Transverse colon (tissue), 4 donors: Measurements from ENCODE around the gene SLC7A10. TPM values are rescaled to one million over a fixed set of nuclear protein-coding genes. Genes with fewer than 3 reads are reported as not detected.
A peak's percentile ranks its signal among the peaks of the same experiment; 100 is the strongest.

Source experiments
- DNase-seq: peaks from one replicate; pipeline ENCODE4 v3.0.0-alpha.2; 2019
- H3K27ac ChIP-seq, 4 donors: fragments of 200-600 bp; sonication (generic); 2 replicates each; pipeline ENCODE4 v1.5.1; 2016 to 2018; ENCODE audit warnings: inconsistent platforms in 4 of 4
- H3K27me3 ChIP-seq: fragments of 200-600 bp; sonication (generic); 2 replicates; pipeline ENCODE4 v1.5.1; 2017; ENCODE audit warnings: inconsistent platforms
- H3K36me3 ChIP-seq, 4 donors: fragments of 200-600 bp; sonication (generic); 2 replicates each; pipeline ENCODE4 v1.5.1; 2017 to 2019; ENCODE audit warnings: inconsistent platforms in 4 of 4
- H3K4me1 ChIP-seq, 4 donors: fragments of 200-600 bp; sonication (generic); 2 replicates each; pipeline ENCODE4 v1.5.1; 2017 to 2020; ENCODE audit warnings: inconsistent platforms in 4 of 4
- H3K4me3 ChIP-seq, 4 donors: fragments of 200-600 bp; sonication (generic); 1 replicate in 1 of 4; 2 replicates in 3 of 4; pipeline versions ENCODE4 v1.5.1 to v1.6.1; 2017 to 2019; ENCODE audit warnings: inconsistent platforms in 4 of 4
- H3K9me3 ChIP-seq, 2 donors: fragments of 200-600 bp; sonication (generic); 2 replicates each; pipeline ENCODE4 v1.5.1; 2017 to 2019; ENCODE audit warnings: inconsistent platforms in 2 of 2
- EP300 ChIP-seq: sonication (generic); formaldehyde crosslinking; IDR thresholded peaks from one replicate; pipeline ENCODE4 v1.6.1; 2017; ENCODE audit warnings: antibody characterized with exemption, low read depth
- POLR2A ChIP-seq: fragments of 450-650 bp; IDR thresholded peaks from one replicate; pipeline ENCODE4 v1.6.1; 2016; ENCODE audit warnings: antibody characterized with exemption, mild to moderate bottlenecking, moderate library complexity
- POLR2AphosphoS5 ChIP-seq, 3 donors: sonication (generic); formaldehyde crosslinking; IDR thresholded peaks; one replicate each; pipeline ENCODE4 v1.6.1; 2016; ENCODE audit warnings: antibody characterized with exemption in 3 of 3
- WGBS, 2 donors: methylation state at CpG; one replicate each; pipeline ENCODE4 v1.1.5; 2018; ENCODE audit warnings: low coverage in 1 of 2; 5-methylcytosine and 5-hydroxymethylcytosine counted together
- in situ Hi-C, 4 donors: fragments of 200-750 bp; cut with MboI; loops; one replicate each; pipeline versions ENCODE4 v1.15.0 to v1.15.1; 2017; ENCODE audit warnings: low sequenced_read_pairs in 3 of 4, low pct_ligation_motif_present in 1 of 4, low pct_unique_long_range_greater_than_20kb in 1 of 4
- intact Hi-C: fragments of 100-400 bp; cut with DNase I; formaldehyde crosslinking; loops from one replicate; pipeline ENCODE4 v1.15.1; 2023; ENCODE audit warnings: low total_unique reads
- total RNA-seq, 4 donors: library from RNA; depleted of rRNA; stranded (reverse); fragments of >200 nt; gene quantifications; one replicate each; pipeline ENCODE4 v1.1.0, GENCODE V29; 2016
- TF ChIP-seq, protein P1 (sequence below), 5 experiments: fragments of 200-600 bp in 3 of 5; fragments of 450-650 bp in 2 of 5; sonication (generic) in 3 of 5; IDR thresholded peaks; 1 replicate in 2 of 5; 2 replicates in 3 of 5; pipeline ENCODE4 v1.5.1; 2016 to 2017; ENCODE audit warnings: antibody characterized with exemption in 5 of 5, inconsistent platforms in 3 of 5, mild to moderate bottlenecking in 2 of 5, moderate library complexity in 1 of 5

Gene SLC7A10
- total RNA-seq, 4 donors from 2014 or later: 0.48 TPM; not detected in 3

- TF ChIP-seq, protein P1, sequence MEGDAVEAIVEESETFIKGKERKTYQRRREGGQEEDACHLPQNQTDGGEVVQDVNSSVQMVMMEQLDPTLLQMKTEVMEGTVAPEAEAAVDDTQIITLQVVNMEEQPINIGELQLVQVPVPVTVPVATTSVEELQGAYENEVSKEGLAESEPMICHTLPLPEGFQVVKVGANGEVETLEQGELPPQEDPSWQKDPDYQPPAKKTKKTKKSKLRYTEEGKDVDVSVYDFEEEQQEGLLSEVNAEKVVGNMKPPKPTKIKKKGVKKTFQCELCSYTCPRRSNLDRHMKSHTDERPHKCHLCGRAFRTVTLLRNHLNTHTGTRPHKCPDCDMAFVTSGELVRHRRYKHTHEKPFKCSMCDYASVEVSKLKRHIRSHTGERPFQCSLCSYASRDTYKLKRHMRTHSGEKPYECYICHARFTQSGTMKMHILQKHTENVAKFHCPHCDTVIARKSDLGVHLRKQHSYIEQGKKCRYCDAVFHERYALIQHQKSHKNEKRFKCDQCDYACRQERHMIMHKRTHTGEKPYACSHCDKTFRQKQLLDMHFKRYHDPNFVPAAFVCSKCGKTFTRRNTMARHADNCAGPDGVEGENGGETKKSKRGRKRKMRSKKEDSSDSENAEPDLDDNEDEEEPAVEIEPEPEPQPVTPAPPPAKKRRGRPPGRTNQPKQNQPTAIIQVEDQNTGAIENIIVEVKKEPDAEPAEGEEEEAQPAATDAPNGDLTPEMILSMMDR (IDR thresholded peaks at IDR 0.05): no peak
- TF ChIP-seq POLR2AphosphoS5 (IDR thresholded peaks at IDR 0.05): no peak
- TF ChIP-seq POLR2A: no peak
- no peak for TF ChIP-seq EP300
- Histone ChIP-seq H3K27ac (no peak overlapping the region), H3K9me3 (peaks cover 0 to 5% of the 10 kb centered on the region in 2 donors), H3K27me3 (no peaks in the 10 kb centered on the region), H3K4me1 (no peaks in the 10 kb centered on the region), H3K4me3 (no peak overlapping the region), H3K36me3 (no peaks in the 10 kb centered on the region)
- WGBS, 2 donors: 78 to 100% methylated on average over 2 to 13 of the region's 14 CpGs
- intact Hi-C loops (no loop called here), in situ Hi-C loops (loop anchor here in 1 of 4 donors (25.0 kb wide), 1 partner anchor 501 kb away; no protein-coding TSS in a partner anchor)
- DNase-seq: no peak
These were observed 36.0 kb upstream of the SLC7A10 start for GRCh38 chr19:33261511-33262189.

GRCh38 chr19:33260628-33261418 is 35.2 kb upstream of the SLC7A10 start:
- 61% methylated on average over 24 of the region's 24 CpGs; no CpG with 5 or more reads in 1 of the 2 donors for WGBS, 2 donors
- TF ChIP-seq POLR2AphosphoS5 (IDR thresholded peaks at IDR 0.05): no peak
- TF ChIP-seq EP300: no peak
- TF ChIP-seq POLR2A: no peak
- TF ChIP-seq, protein P1 (IDR thresholded peaks at IDR 0.05): no peak
- no peaks in the 10 kb centered on the region for H3K36me3 ChIP-seq

GRCh38 chr19:33259539-33259938 is 33.9 kb upstream of the SLC7A10 start:
- no peak overlapping the region for H3K27ac ChIP-seq
- in situ Hi-C loops: loop anchor here in 1 of 4 donors (25.0 kb wide), 1 partner anchor 503 kb away; no protein-coding TSS in a partner anchor
- peaks cover 0 to 5% of the 10 kb centered on the region in 2 donors for H3K9me3 ChIP-seq
- intact Hi-C loops: no loop called here
- TF ChIP-seq POLR2AphosphoS5 (IDR thresholded peaks at IDR 0.05): no peak
- no peak overlapping the region for H3K4me3 ChIP-seq
- no peaks in the 10 kb centered on the region for H3K4me1 ChIP-seq
- H3K36me3 ChIP-seq: no peaks in the 10 kb centered on the region
- H3K27me3 ChIP-seq: no peaks in the 10 kb centered on the region
- WGBS, 2 donors: 80 to 100% methylated on average over 1 to 6 of the region's 6 CpGs
- DNase-seq: no peak

More at GRCh38 chr19:33260628-33261418, 35.2 kb upstream of the SLC7A10 start:
- intact Hi-C loops: no loop called here
- H3K4me1 ChIP-seq: no peaks in the 10 kb centered on the region
- peak overlapping the region in 1 of 4 donors; percentile 9 for H3K27ac ChIP-seq
- peaks cover 0 to 5% of the 10 kb centered on the region in 2 donors for H3K9me3 ChIP-seq
- no peak for DNase-seq
- H3K27me3 ChIP-seq: no peaks in the 10 kb centered on the region
- in situ Hi-C loops: loop anchor here in 1 of 4 donors (25.0 kb wide), 1 partner anchor 501 kb away; no protein-coding TSS in a partner anchor
- no peak overlapping the region for H3K4me3 ChIP-seq

DNA sequence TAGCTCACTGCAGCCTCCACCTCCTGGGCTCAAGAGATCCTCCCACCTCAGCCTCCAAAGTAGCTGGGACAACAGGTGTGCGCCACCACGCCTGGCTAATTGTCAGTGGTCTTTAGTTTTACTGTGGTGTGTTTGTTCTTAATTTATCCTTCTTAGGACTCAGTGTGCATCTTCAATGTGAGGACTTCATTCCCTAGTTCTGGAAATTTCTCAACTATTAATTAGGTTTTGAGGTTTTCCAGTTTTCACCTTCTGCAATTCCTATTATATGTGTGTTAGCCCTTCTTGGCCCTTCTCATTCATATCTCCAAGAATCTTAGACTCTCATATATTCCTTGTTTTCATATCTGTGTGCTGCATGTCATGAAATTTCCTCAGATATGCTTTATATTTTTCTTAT is 32.2 kb upstream of the SLC7A10 start:
- peaks cover 3% of the 10 kb centered on the region for H3K27me3 ChIP-seq
- no peak overlapping the region for H3K27ac ChIP-seq
- H3K9me3 ChIP-seq: peaks cover 0 to 5% of the 10 kb centered on the region in 2 donors
- TF ChIP-seq, protein P1 (IDR thresholded peaks at IDR 0.05): no peak
- TF ChIP-seq POLR2AphosphoS5 (IDR thresholded peaks at IDR 0.05): no peak
- TF ChIP-seq EP300: no peak
- no peak for TF ChIP-seq POLR2A
- in situ Hi-C loops: loop anchor here in 1 of 4 donors (25.0 kb wide), 1 partner anchor 504 kb away; no protein-coding TSS in a partner anchor
- 97 to 100% methylated on average over 2 of the region's 2 CpGs for WGBS, 2 donors
- no peak overlapping the region for H3K4me3 ChIP-seq
- DNase-seq: no peak
- no peaks in the 10 kb centered on the region for H3K36me3 ChIP-seq
- H3K4me1 ChIP-seq: no peaks in the 10 kb centered on the region
- intact Hi-C loops: no loop called here
